ENCODE data around the gene GABPA. TPM values are rescaled to one million over a fixed set of nuclear protein-coding genes. Genes with fewer than 3 reads are reported as not detected.
A peak's percentile ranks its signal among the peaks of the same experiment; 100 is the strongest.

GABPA gene
- total RNA-seq, 4 donors from 2014 or later, result 17.0 to 30.0 (median 24.2) TPM

DNA sequence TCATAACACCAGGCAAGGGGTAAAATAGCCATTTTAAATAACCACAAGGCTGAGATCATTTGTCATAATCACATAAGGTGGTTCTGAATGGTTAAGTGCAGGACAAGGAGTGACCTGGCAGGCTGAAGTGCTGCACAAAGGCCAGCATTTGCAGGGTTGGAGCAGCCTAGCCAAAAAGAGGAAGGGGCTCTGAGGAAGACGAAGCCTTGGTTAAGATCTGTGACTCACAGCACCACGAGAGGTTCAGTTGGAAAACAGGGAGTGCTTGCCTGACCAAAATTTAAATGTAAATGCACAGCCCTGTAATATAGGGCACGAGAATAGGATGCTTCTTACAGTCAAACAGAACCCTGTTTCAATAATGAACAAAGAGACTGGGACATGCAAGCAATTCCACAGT is 12.1 kb upstream of the GABPA start:
- H3K4me3 ChIP-seq, result no peak overlapping the region
- no peak for ATAC-seq
- H3K4me1 ChIP-seq, result peaks cover 0 to 37% (median 0%) of the 10 kb centered on the region in 3 donors
- WGBS, 2 donors (ENCODE audit: low coverage in 1 of 2), result 20 to 73% methylated on average over 1 to 3 of the region's 3 CpGs
- H3K9me3 ChIP-seq, result no peaks in the 10 kb centered on the region
- peaks cover 0 to 68% of the 10 kb centered on the region in 2 donors for H3K36me3 ChIP-seq
- H3K27me3 ChIP-seq, result no peaks in the 10 kb centered on the region
- TF ChIP-seq, protein P1, sequence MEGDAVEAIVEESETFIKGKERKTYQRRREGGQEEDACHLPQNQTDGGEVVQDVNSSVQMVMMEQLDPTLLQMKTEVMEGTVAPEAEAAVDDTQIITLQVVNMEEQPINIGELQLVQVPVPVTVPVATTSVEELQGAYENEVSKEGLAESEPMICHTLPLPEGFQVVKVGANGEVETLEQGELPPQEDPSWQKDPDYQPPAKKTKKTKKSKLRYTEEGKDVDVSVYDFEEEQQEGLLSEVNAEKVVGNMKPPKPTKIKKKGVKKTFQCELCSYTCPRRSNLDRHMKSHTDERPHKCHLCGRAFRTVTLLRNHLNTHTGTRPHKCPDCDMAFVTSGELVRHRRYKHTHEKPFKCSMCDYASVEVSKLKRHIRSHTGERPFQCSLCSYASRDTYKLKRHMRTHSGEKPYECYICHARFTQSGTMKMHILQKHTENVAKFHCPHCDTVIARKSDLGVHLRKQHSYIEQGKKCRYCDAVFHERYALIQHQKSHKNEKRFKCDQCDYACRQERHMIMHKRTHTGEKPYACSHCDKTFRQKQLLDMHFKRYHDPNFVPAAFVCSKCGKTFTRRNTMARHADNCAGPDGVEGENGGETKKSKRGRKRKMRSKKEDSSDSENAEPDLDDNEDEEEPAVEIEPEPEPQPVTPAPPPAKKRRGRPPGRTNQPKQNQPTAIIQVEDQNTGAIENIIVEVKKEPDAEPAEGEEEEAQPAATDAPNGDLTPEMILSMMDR (IDR thresholded peaks at IDR 0.05), result no peak
- no peak for TF ChIP-seq POLR2A (IDR thresholded peaks at IDR 0.05)
- peak overlapping the region in 3 of 4 donors; percentile 35 to 50 (median 43) for H3K27ac ChIP-seq

DNA sequence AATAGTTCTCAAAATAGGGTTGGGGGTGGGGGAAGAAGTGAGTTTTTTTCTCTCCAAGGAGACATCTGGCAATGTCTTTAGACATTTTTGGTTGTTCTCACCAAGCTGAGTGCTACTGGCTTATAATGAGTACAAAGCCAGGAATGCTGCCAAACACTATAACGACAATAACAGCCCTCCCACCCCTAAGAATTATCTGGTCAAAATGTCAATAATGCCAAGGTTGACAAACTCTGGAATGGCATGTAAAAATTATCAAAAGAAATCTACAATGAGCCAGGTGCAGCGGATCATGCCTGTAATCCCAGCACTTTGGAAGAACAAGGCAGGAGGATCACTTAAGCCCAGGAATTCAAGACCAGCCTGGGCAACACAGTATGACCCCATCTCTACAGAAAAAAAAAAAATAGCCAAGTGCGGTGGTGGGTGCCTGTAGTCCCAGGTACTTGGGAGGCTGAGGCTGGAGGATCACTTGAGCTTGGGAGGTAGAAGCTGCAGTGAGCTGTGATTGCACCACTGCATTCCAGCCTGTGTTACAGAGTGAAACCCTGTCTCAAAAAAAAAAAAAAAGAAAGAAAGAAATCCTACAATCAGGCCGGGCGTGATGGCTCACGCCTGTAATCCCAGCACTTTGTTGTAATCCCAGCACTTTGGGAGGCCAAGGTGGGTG is 2.5 kb upstream of the GABPA start:
- 82% methylated on average over 5 to 6 of the region's 6 CpGs for WGBS, 2 donors (ENCODE audit: low coverage in 1 of 2)
- Histone ChIP-seq H3K4me1 (peaks cover 0 to 66% (median 25%) of the 10 kb centered on the region in 3 donors), H3K27ac (peak overlapping the region in 3 of 4 donors; percentile 22 to 36 (median 33))

DNA sequence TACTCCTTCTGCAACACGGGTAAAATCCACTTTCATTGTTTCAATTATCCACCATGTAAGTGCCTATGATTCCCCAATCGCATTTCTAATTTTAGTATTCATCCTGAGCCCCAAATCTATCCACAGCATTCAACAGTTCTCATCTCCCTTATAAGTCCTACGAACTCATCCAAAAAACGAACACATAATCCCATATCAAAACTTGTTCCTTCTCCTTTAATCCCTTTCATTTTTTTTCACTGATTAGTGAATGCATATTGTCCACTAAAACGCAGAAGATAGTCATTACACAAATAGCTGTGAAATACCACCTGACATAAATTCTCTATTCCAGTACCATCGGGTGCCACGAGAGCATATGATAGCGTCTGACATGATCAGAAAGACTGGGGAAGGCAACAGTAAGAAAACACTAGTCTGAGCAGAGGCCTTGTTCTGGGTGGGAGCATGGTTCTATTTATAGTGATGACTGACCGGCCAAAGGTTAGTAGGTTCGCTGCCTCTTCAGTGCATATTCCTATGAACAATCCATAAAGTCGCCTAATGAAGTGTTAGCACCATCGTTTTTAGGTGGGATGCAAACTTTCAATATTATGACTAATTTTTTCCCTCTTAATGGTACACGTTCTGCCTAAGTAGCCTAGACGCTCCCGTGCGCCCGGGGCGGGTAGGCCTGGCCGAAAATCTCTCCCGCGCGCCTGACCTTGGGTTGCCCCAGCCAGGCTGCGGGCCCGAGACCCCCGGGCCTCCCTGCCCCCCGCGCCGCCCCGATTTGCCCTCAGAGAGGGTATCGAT is 716 bp upstream of the GABPA start:
- WGBS, 2 donors (ENCODE audit: low coverage in 1 of 2), result 2 to 5% methylated on average over 8 to 25 of the region's 30 CpGs
- TF ChIP-seq, protein P1 (IDR thresholded peaks at IDR 0.05), result no peak
- TF ChIP-seq POLR2AphosphoS5 (IDR thresholded peaks at IDR 0.05) (no peak), EP300 (IDR thresholded peaks at IDR 0.05) (no peak), POLR2A (IDR thresholded peaks at IDR 0.05) (no peak)
- H3K36me3 ChIP-seq, result peaks cover 2 to 10% of the 10 kb centered on the region in 2 donors
- no peaks in the 10 kb centered on the region for H3K27me3 ChIP-seq
- H3K4me1 ChIP-seq, result peaks cover 0 to 66% (median 25%) of the 10 kb centered on the region in 3 donors
- peak overlapping the region; percentile 79 to 91 for H3K4me3 ChIP-seq
- no peaks in the 10 kb centered on the region for H3K9me3 ChIP-seq
- ATAC-seq, result no peak
- peak overlapping the region; percentile 95 to 100 (median 97) for H3K27ac ChIP-seq

More for the DNA sequence above, 2.5 kb upstream of the GABPA start:
- peaks cover 10 to 28% of the 10 kb centered on the region in 2 donors for H3K36me3 ChIP-seq
- H3K4me3 ChIP-seq, result no peak overlapping the region
- TF ChIP-seq, protein P1 (IDR thresholded peaks at IDR 0.05), result no peak
- TF ChIP-seq POLR2AphosphoS5 (IDR thresholded peaks at IDR 0.05), result no peak
- no peak for TF ChIP-seq EP300 (IDR thresholded peaks at IDR 0.05)
- TF ChIP-seq POLR2A (IDR thresholded peaks at IDR 0.05), result no peak
- no peak for ATAC-seq
- H3K9me3 ChIP-seq, result no peaks in the 10 kb centered on the region
- no peaks in the 10 kb centered on the region for H3K27me3 ChIP-seq

DNA sequence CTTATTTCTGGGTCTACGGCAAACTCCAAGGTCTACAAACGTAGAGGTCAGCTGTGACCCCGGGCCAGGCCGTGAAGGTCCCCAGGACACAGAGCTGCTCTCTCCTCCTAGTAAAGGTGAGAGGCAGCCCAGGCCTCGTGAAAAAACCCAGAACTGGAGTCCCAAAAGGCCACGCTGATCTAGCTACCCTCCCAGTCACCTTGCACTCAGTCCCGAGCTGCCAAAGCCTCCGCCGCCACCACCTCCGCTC is 193 bp upstream of the GABPA start:
- TF ChIP-seq, protein P1 (IDR thresholded peaks at IDR 0.05), result no peak
- TF ChIP-seq POLR2AphosphoS5 (IDR thresholded peaks at IDR 0.05), result peak; percentile 85
- peak; percentile 64 to 80 for TF ChIP-seq POLR2A (IDR thresholded peaks at IDR 0.05)
- no peak for TF ChIP-seq EP300 (IDR thresholded peaks at IDR 0.05)
- Histone ChIP-seq H3K4me1 (peaks cover 0 to 65% (median 25%) of the 10 kb centered on the region in 3 donors), H3K27me3 (no peaks in the 10 kb centered on the region), H3K36me3 (peaks cover 0 to 4% of the 10 kb centered on the region in 2 donors), H3K4me3 (peak overlapping the region; percentile 79 to 91), H3K9me3 (no peaks in the 10 kb centered on the region), H3K27ac (peak overlapping the region; percentile 95 to 100 (median 97))
- no peak for ATAC-seq
- WGBS, 2 donors (ENCODE audit: low coverage in 1 of 2), result 0% methylated on average over 5 of the region's 10 CpGs; no CpG with 5 or more reads in 1 of the 2 donors
